ENCODE data around the gene WHRN.

The WHRN gene

DNA sequence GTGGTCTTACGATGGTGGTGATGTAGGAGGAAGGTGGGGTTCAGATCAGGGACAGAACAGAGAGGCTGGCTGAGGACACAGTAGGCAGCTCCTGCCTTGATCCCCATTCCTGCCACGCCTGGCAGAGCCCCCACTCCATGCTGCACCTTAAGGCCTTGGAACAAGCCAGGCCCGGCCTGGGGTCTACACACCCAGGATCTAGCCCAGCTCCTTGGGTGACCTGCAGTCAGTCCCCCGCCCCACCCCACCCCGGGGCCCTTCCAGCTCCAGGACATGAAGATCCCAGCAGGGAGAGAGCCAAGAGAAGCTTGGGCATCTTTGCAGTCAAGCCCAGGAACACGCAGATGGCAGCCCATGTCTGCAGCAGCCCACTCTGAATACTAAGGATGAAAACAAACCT, 34.7 kb downstream of the WHRN start:
- DNase-seq (ENCODE audit: low read depth), result no peak

DNA sequence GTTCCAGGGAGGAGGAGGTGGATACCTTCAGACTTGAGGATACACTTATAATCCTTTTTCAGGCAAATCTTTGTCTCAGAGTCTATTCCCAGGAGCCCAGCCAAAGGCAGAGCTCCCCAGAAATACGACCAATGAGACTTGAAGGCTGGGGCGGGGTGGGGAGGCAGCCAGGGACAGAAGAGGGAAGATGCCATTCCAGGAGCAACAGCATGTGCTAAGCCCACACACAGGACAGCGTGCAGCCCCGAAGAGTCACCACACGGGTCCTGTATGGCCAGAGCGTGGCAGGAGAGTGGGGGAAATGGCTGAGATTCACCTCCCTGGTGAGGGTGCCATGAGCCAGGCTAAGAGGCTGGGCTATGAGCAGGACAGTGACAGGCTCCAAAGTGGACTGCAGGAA, 35.2 kb downstream of the WHRN start:
- no peak for DNase-seq (ENCODE audit: low read depth)

DNA sequence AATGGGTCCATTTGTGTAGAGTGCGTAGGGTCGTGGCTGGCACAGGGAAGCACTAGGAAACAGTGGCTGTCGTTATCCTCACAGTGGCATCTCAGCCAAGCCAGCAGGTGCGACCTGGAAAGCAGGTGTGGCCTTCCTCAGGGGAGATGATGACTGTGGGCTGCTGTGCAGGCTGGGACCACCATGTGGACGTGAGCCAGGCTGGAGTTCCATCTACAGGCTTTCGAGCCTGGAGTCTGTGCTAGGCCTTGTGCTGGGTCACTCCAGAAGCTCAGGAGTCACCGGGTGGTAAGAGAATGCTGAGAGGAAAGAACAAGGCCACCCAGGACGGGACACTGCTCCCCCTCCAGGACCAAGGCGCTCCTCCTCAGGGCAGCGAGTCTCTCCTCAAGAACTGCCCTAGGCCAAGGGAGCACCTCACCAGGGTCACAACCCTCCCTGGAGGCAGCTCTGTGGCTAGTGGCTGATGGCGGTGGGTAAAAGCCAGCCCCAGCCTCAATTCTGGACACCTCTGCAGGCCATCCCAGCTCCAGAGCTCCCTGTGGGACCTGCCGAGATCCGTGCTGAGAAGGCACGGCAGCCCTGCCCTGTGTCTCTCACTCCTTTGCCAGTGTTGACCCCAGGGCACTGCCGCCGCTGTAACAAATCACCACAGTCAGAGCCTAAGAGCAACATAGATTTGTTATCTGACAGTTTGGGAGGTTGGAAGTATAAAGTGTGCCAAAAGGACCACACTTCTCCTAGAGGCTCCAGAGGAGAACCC, 36.0 kb downstream of the WHRN start:
- DNase-seq (ENCODE audit: low read depth), result no peak

DNA sequence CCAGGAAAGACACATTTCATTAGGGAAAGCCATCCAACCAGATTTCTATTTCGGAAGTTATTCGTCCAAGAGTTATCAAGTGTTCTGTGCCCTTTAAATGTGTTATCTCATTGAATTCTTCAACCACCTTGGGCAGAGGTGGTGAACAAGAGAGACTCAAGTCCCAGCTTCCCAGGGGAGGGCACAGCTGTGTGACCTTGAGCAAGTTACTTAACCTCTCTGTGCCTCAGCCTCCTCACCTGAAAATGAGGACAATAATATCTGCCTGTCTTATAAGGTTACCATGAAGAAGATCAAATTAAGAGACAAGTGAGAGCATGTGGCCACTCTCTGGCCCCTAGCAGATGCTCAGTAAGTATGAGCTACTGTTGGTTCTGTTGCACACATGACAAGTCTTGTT, 37.4 kb downstream of the WHRN start:
- DNase-seq (ENCODE audit: low read depth), result no peak

DNA sequence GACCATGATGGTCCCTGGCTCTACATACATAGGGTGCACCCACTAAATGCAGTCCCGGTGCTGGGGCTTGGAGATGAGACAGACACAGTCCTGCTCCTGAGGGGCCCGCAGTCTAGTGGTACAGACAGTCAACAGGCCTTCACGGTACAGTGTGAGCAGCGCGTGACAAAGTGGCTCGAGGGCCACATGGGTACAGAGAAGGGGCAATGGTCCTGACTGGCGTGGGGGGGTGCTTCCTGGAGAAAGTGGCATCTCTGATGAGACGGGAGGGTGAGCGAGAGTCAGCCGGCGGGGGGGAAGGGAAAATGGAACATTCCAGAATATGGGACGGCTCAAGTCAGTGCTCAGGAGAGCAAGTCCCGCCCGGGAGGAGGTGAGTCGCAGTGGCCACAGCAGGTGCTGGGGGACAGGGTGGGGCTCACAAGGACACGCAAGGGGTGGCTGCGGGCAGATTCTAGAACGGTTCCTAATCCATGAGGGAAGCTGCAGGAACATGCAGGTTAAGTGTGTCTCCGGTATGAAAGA, 38.0 kb downstream of the WHRN start:
- no peak for DNase-seq (ENCODE audit: low read depth)

DNA sequence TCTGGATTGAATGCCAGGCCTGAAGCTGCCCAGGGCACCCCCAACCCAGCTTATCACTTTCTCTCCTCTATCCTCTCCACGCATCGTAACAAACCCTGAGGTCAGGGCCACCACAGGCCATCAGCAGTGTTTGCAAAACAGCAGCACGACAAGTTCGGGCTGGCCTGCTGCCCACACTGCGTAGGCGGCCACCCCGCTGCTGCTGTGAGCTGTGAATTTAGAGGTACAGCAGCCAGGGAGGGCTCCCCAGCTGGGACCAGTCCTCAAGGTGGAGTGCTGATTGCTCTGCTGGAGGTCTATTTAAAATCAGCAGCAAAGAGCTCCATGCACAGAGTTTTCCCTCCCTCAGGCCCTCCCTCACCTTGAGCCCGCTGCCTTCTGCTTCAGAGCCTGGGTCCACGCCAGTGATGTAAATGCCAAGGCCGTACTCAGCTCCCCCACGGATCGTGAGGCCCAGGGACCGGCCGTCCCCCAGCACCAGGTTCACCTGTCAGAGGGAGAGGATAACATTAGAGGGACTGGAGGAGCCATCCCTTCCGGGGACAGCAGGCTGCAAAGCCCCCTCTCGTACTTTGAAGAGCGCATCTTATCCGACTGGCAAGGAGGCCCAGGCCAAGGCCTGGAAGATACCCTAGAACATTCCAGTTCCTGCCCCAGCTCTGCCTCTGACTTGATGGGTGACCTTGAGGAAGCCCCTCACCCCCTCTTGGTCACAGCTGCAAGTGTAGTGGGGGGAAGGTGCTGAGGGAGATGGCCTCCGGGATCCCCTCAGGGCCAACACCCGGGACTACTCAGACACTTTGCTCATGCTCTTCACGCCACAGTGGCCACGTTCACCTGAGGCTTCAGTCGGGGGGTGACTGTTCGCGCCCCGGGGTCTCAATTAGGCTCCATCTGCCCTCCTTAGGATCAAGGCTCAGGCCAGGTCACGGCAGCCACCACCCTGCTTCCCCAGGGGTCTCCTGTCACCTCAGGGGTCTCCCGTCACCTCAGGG, 39.1 kb downstream of the WHRN start:
- no peak for DNase-seq (ENCODE audit: low read depth)

DNA sequence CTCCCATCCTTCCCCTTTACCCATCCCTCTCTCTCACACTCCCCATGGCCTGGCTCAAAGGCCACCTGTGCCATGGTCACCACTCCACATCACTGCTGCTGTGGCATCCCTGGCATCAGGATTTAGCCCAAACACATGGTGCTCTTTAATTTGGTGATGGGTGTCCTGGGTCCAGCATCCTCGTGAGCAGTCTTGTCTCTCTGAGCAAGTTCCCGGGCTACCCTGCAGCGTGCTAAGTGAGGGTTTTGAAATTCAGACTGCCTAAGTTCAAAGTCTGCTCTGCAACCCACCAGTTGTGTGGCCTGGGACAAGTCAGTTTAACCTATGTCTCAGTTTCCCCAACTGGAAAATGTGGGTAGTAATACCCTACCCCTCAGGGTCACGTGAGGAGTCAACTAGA, 39.9 kb downstream of the WHRN start:
- DNase-seq (ENCODE audit: low read depth), result no peak

DNA sequence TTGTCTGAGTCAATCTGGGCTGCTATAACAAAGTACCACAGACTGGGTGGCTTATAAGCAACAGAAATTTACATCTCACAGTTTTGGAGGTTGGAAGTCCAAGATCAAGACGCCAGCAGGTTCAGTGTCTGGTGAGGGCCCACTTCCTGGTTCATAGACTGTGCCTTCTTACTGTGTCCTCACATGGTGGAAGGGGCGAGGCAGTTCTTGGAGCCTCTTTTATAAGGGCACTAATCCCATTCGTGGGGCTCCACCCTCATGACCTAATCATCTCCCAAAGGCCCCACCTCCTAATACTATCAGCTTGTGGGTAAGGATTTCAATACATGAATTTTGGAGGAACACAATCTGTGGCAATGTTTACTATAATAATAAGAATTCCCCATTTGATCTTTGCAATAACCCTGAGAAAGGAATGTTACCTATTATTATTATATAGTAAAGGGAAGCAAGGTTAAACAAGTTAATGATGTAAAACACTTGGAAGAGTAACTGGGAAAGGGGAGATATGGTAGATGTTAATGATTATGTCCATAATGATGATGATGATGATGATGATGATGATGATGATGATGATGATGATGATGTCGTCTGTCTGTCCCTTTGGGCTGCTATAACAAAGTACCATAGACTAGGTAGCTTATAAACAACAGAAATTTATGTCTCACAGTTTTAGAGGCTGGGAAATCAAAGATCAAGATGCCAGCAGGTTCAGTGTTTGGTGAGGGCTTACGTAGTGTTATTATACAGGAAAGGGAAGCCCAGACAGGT, 40.8 kb downstream of the WHRN start:
- DNase-seq (ENCODE audit: low read depth), result no peak

DNA sequence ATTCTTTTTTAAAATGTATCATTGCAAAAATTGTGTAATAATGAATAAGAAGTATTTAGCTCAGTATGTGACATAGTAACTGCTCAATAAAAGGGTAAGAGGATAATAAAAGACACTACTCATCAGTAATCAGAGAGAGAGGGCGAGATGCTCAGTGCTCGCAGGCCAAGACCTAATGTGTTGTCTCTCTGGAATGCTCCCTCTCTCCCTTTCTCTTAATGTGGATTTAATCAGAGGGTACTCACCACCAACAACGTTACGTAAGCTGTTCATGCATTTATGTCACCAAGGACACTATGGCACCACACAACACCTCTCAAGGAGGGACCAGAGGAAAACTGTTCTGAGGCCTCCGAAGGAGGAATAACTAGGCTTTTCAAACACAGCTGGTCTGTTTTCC, 42.5 kb downstream of the WHRN start:
- no peak for DNase-seq (ENCODE audit: low read depth)

DNA sequence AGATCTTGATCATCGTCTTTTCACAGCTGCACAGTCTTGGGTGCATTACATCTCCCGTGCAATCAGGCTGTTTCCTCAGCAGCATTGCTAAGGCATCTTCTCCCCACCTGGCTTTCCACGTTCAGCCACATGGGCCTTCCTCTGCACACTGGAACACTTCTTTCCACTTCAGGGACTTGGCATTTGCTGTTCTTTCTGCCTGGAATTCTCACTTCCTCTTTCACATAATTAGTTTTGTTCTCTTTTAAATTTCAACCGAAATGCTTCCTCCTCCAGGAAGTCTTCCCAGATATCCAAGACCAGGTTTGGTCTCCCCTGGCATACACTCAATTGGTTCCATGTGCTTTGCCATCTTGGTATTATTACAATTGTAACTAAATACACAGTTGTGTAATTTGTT, 43.8 kb downstream of the WHRN start:
- DNase-seq (ENCODE audit: low read depth), result no peak

DNA sequence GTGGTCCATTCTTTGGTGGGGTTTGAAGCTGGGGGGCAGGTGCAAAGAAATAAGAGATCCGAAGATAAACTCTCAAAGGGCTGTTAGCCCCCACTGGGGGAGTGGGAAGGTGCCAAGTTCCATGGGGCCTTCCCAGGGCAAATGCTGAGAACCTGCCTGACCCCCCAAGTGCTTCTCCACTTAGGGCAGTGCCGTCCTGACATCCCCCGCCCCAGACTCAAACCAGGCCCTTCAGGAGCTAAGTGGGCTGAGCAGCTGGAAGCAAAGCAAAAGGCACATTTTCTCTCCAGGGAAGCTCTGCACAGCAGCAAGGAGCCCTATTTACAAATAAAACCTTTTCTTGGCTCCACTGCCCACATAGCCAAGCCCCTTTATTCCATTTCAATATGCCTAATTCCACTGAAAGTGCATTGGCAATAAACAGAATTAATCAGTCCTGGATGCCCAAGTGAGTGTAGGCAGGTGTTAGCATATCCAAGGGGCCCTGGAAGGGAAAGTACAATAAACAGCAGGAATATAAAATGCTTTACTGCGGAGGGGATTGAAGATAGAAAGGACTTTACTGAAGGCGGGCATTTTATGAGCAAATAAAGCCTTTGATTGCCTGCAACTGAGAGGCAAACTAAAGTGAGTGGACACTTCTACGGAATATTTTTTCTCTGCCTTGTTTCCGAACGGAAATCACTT, 44.6 kb downstream of the WHRN start:
- DNase-seq (ENCODE audit: low read depth), result no peak

DNA sequence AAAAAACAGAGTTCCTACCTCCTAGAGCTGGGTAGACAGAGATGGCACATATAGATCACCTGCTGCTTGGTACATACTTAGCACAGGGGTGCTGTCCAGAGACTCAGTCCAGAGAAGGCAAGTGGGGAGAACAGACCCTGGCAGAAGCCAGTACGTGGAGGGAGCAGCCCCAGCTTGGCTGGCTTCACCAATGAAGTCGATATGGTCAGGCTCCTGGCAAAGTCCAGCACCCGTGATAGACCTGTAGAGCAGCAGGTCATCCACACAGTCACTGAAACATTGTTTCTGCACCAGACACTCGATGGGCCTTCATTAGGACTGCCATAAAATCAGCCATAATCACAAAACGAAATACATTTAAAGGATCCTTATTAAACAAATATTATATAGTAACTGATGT, 45.8 kb downstream of the WHRN start:
- DNase-seq (ENCODE audit: low read depth), result no peak

DNA sequence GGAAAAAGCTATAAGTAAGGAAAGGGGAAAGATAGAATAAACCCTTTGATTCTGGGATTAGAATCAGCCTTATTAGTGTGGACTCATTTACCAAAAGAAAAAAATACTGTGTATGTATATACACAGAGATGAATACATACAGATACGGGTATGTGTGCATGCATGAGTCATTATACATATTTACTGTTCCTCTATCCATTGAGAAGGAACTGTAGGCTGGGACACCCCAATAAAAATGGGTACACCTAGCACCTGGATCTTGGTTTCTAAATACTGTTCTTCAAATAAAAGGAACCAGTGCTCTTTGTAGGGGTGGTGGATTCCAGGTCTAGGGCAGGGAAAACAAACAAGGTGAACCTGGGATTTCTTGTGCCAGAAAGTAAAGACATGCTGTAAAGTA, 48.3 kb downstream of the WHRN start:
- DNase-seq (ENCODE audit: low read depth), result no peak

DNA sequence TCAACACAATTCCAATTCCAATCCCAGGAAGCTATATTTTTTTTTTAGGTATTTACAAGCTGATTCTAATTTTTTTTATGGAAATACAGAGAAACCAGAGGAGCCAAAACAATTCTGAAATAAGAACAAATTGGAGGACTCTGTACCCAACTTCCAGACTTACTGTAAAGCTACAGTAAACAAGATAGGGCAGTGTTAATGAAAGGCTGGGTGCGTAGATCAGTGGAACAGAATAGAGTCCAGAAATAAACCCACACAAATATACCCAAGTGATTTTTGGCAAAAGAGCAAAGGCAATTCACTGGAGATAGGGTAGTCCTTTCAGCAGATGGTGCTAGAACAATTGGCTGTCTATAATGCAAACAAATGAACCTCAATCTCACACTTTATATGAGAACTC, 50.6 kb downstream of the WHRN start:
- no peak for DNase-seq (ENCODE audit: low read depth)

DNA sequence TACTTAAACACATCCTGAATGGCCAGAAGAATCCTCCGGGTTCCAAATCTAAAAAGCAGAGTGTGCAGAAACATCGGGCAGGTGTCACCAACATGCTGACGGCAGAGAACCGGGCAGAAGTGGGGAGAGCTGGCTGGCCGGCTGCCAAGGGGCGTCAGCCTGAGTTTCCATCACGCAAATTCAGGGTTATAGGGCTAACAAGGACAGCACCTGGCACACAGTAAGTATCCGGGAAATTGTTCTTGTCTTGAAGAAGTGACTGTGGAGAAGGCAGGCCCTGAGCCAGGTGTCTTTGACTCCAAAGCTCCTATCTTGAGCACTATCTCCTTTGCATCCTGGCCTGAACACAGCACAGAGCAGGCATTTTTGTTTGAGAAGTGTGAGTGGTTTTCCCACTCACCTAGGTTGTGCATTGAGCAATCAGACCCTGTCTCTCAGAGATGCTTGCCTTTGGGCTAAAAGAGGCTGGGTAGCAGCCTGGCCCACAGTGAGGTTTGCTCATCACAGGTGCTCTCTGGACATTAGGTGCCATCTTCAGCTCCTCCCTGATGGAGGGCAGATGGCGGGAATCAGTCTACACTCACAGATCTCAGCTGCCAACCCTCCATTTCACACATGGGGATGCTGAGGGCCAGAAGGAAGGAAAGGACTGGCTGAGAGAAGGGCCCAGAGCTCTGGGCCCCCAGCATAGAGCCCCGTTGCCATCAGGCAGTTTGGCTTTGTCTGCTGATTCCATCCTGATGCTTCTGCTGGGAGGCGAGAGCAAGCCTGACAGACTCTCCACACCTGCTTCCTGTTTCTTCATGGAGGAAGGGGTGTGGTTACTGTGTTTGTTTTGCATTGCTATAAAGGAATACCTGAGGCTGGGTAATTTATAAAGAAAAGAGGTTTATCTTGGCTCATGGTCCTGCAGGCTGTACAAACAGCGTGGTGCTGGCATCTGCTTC, 52.8 kb downstream of the WHRN start:
- no peak for DNase-seq (ENCODE audit: low read depth)

DNA sequence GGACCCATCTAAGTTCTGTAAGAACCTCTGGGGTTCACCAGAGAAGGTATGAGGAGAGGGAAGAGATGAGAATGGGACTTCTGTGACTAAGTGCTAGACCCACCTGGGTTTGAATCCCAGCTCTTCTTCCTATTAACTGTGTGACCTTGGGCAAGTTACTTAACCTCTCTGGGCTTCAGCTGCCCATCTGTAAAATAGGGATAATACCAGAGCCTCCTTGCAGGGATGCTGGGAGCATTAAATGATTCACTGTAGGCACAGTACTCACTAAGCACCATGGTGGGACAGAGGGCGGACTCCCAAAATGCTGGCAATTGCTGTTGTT, 53.6 kb downstream of the WHRN start:
- no peak for DNase-seq (ENCODE audit: low read depth)

DNA sequence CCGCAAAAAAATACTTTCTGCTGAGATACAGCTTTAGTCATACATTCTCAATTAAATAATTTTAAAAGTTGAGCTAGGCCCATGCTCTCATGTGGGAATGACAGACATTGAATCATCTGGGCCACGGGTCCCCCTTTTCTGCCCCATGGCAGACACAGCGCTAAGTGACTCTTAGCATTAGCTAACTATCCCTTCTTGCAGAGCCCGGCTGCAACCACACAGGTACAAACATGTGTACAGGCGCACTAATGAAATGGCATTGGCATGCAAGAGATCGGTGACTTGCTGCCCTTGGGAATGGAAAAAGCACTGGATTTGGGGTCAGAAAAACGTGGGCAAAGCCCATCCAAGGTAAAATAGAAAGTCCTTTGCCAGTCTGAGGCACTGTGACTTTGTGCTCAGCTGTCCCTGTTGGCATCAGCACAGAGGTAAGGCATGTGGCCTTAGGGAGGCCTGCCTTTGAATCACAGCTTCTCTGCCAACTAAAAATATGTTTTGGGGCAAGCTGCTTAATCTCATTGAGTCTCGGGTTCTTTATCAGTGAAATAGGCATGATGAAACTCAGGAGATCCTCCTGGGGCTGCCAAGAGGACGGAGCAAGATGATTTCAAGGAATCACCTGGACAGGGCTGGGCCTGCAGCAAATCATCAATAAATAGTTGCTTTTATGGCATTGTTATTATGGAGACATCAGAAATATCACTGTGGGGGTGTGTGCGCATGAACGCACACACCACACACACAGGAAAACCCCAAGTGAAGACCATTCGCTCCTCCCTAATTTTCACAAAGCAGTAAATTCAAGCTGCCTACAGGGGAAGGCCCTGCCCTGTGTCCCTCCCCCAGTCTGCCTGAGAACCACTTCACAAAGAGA, 54.2 kb downstream of the WHRN start:
- no peak for DNase-seq (ENCODE audit: low read depth)

DNA sequence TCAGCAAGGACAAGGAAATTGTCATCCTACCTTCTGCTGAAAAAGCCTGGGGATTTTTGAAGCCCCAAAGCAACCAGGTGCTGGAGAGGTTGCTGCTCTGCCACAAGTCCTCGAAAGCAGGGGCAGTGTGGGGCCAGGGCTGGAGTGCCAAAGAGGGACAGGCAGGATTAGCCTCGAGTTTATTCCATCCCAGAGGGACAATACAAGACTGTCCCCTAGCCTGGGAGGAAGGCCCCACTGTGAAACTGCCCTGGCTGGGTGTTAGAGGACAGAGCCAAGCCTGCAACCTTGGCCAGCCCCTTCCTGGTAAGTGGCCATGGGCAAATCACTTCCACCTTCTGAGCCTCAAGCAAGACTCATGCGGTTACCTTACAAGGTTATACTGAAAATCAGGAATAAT, 55.1 kb downstream of the WHRN start:
- DNase-seq (ENCODE audit: low read depth), result no peak

DNA sequence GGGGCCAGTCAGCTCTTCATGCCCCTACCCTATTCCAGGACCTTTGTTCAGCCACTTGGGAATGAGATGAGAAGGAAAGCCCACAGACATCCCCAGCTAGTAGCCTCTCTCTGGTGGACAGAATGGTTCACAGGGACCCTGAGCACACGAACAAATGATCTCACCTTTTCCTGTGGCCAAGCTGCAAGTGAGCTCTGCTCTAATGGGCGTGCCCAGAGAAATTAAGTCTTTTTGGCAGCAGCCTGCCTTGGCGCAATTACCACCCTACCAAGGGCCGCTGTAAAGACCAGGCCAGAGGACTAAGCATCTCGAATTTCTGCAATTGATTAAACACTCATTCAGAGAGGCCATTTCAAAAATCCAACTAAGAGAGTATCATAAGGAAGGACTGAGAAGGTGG, 56.0 kb downstream of the WHRN start:
- no peak for DNase-seq (ENCODE audit: low read depth)

DNA sequence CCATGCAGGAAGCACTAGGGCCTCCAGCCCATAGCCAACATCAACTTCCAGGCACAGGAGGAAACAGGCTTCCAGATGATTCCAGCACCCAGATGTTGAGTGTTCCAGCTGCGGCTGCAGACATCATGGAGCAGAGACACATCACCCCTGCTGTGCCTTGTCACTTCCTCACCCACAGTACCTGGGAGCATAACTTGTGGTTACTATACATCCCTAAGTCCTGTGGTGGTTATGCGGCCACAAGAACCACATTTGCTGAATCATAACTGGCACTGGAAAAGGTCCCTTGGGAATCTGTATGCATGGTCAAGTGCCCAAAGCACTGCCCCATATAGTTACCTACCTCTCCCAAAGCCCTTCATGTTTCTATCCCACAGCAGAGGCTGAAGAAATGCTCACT, 56.6 kb downstream of the WHRN start:
- DNase-seq (ENCODE audit: low read depth), result no peak
